ENCODE results near the gene MYRFL. TPM values are rescaled to one million over a fixed set of nuclear protein-coding genes. Genes with fewer than 3 reads are reported as not detected.

The MYRFL gene
- polyA plus RNA-seq, 1 of the 3 experiments (the other 2 are of a cell fraction), result not detected

DNA sequence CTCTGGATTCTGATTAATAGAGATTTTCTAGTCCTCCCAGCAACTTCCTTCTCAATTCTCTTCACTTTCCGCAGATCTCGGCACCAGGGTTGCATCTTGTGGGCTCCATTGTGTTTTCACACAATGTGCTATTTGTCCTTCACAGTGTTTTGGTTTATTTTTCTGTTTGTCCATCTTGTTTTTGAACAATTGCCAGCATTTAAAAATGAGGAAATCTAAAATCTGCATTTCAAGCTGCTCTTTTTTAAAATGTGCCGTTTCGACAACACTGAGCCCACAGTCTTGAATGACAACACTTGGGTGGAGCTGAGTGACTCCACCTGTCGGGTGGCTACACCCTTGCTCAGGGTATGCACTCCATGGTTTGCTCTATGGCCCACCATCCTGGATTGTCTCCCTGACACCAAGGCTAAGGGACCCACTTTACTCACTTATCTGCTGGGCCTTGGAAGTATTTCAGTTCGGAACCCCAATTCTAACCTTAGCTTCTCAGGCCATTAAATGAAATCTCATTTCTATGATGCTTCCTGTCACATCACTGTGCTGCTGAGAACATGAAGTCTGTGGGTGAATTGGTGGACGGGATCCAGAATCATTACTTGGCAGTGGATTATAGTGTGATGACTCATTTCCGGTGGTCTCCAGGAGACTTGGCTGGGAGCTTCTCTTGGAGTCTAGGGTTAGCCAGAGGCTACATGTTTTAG, 3.4 kb upstream of the MYRFL start:
- peaks cover 0 to 2% of the 10 kb centered on the region in 2 experiments for H3K36me3 ChIP-seq (replicated peaks in 1 of 2; ENCODE audit: control insufficient read depth in 1 of 2, insufficient read depth in 2 of 2, low read length in 1 of 2)
- ChIA-PET POLR2A (no interaction called here), CTCF (no interaction called here)
- no peaks in the 10 kb centered on the region for H3K79me2 ChIP-seq (ENCODE audit: insufficient read depth)
- H3K9me2 ChIP-seq, result no peaks in the 10 kb centered on the region
- no peak overlapping the region for H3K9ac ChIP-seq
- no peaks in the 10 kb centered on the region for H4K20me1 ChIP-seq (ENCODE audit: insufficient read depth)
- no peak for DNase-seq
- peaks cover 3 to 13% of the 10 kb centered on the region in 2 experiments; a peak in 3 of 4 replicates for H3K4me1 ChIP-seq (ENCODE audit: control insufficient read depth in 1 of 2, insufficient read depth in 2 of 2, low read depth in 1 of 2, low read length in 1 of 2)
- H3K27ac ChIP-seq (ENCODE audit: low read depth in 2 of 2, low read length in 1 of 2), result peak overlapping the region in 1 of 2 experiments; percentile 47; a peak in 2 of 4 replicates
- TF ChIP-seq USF1 (IDR thresholded peaks at IDR 0.05; ENCODE audit: borderline replicate concordance, low read depth) (no peak), YY1 (IDR thresholded peaks at IDR 0.05; ENCODE audit: low read depth) (no peak), RCOR1 (IDR thresholded peaks at IDR 0.05; ENCODE audit: low read length) (no peak), JUND (IDR thresholded peaks at IDR 0.05) (peak; percentile 61; the same call in 1 of the 2 replicates), FOSL2 (IDR thresholded peaks at IDR 0.05; ENCODE audit: borderline replicate concordance, low read depth) (peak; percentile 68; the same call in 1 of the 2 replicates), MEF2A (IDR thresholded peaks at IDR 0.05; ENCODE audit: borderline replicate concordance, low read depth) (no peak), ELF1 (IDR thresholded peaks at IDR 0.05) (no peak), NFIC (IDR thresholded peaks at IDR 0.05; ENCODE audit: borderline replicate concordance) (peak; percentile 87), USF2 (IDR thresholded peaks at IDR 0.05; ENCODE audit: borderline replicate concordance, low read depth, low read length) (no peak), TCF12 (IDR thresholded peaks at IDR 0.05) (peak; percentile 29; the same call in 1 of the 2 replicates), MAX (IDR thresholded peaks at IDR 0.05; ENCODE audit: low read depth) (no peak), RXRA (IDR thresholded peaks at IDR 0.05; ENCODE audit: borderline replicate concordance, low read depth) (peak; percentile 21; the same call in 1 of the 2 replicates), REST (IDR thresholded peaks at IDR 0.05; ENCODE audit: low read depth, low read length) (no peak), TEAD4 (IDR thresholded peaks at IDR 0.05; ENCODE audit: borderline replicate concordance, insufficient read depth) (no peak), RFX5 (IDR thresholded peaks at IDR 0.05; ENCODE audit: low read length) (no peak), SIN3A (IDR thresholded peaks at IDR 0.05; ENCODE audit: borderline replicate concordance, low read depth, low read length) (no peak), CHD2 (IDR thresholded peaks at IDR 0.05; ENCODE audit: low read length, partially characterized antibody) (no peak), EP300 (IDR thresholded peaks at IDR 0.05; ENCODE audit: borderline replicate concordance in 1 of 2, low read depth in 1 of 2, low read length in 1 of 2) (no peak), SMC3 (IDR thresholded peaks at IDR 0.05; ENCODE audit: low read depth, low read length) (no peak), GATA2 (CRISPR knock-in tag; IDR thresholded peaks at IDR 0.05) (no peak), GABPA (IDR thresholded peaks at IDR 0.05; ENCODE audit: low read depth) (0 out of 2 replicates have a peak, but pooled peaks have one; percentile 7)
- TF ChIP-seq, protein P1, sequence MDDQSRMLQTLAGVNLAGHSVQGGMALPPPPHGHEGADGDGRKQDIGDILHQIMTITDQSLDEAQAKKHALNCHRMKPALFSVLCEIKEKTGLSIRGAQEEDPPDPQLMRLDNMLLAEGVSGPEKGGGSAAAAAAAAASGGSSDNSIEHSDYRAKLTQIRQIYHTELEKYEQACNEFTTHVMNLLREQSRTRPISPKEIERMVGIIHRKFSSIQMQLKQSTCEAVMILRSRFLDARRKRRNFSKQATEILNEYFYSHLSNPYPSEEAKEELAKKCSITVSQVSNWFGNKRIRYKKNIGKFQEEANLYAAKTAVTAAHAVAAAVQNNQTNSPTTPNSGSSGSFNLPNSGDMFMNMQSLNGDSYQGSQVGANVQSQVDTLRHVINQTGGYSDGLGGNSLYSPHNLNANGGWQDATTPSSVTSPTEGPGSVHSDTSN (IDR thresholded peaks at IDR 0.05), result peak; percentile 35; the same call in 1 of the 2 replicates
- TF ChIP-seq, protein P2, sequence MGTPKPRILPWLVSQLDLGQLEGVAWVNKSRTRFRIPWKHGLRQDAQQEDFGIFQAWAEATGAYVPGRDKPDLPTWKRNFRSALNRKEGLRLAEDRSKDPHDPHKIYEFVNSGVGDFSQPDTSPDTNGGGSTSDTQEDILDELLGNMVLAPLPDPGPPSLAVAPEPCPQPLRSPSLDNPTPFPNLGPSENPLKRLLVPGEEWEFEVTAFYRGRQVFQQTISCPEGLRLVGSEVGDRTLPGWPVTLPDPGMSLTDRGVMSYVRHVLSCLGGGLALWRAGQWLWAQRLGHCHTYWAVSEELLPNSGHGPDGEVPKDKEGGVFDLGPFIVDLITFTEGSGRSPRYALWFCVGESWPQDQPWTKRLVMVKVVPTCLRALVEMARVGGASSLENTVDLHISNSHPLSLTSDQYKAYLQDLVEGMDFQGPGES (IDR thresholded peaks at IDR 0.05; ENCODE audit: low read depth, low read length), result no peak
- H3K27me3 ChIP-seq (ENCODE audit: insufficient read depth), result no peaks in the 10 kb centered on the region
- no peak overlapping the region for H3K4me3 ChIP-seq (ENCODE audit: low read depth in 2 of 2, low read length in 1 of 2)
- WGBS (ENCODE audit: low lambda C conversion rate), result 59% methylated on average over 8 of the region's 8 CpGs
- no peak overlapping the region for H2AFZ ChIP-seq (ENCODE audit: low read depth)
- H3F3A ChIP-seq (replicated peaks; ENCODE audit: insufficient read depth), result peaks cover 5% of the 10 kb centered on the region
- H3K4me2 ChIP-seq, result peak overlapping the region; percentile 58; the same call in 1 of the 2 replicates
- H3K9me3 ChIP-seq, result no peaks in the 10 kb centered on the region

Measured in SK-N-SH (cell line).